ENCODE data around the gene DCTPP1. TPM values are rescaled to one million over a fixed set of nuclear protein-coding genes. Genes with fewer than 3 reads are reported as not detected.
"Not testable (repeated sequence)": the region's sequence is repeated elsewhere in the genome, so short reads cannot be mapped to it uniquely, and the experiment has no call there.

The DCTPP1 gene
- total RNA-seq, 4 donors from 2014 or later, result 11.8 to 32.6 (median 17.8) TPM

DNA sequence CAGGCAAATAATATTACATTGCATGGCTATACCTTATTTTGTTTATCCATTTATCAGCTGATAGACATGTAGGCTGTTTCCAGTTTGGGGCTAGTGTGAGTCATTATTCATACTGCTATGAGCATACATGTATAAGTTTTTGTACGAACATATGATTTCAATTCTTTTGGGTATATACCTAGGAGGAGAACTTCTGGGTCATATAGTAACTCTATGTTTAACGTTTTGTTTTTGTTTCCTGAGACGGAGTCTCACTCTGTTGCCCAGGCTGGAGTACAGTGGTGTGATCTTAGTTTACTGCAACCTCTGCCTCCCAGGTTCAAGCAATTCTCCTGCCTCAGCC, 40.3 kb upstream of the DCTPP1 start:
- Histone ChIP-seq H3K27ac (no peak overlapping the region), H3K36me3 (no peaks in the 10 kb centered on the region), H3K4me3 (no peak overlapping the region), H3K9me3 (no peaks in the 10 kb centered on the region), H3K4me1 (no peaks in the 10 kb centered on the region), H3K27me3 (peaks cover 19 to 25% (median 21%) of the 10 kb centered on the region in 3 donors)
- in situ Hi-C loops (cut with MboI; ENCODE audit: low sequenced_read_pairs in 4 of 4), result no loop called here
- no peak for ATAC-seq
- TF ChIP-seq, protein P1, sequence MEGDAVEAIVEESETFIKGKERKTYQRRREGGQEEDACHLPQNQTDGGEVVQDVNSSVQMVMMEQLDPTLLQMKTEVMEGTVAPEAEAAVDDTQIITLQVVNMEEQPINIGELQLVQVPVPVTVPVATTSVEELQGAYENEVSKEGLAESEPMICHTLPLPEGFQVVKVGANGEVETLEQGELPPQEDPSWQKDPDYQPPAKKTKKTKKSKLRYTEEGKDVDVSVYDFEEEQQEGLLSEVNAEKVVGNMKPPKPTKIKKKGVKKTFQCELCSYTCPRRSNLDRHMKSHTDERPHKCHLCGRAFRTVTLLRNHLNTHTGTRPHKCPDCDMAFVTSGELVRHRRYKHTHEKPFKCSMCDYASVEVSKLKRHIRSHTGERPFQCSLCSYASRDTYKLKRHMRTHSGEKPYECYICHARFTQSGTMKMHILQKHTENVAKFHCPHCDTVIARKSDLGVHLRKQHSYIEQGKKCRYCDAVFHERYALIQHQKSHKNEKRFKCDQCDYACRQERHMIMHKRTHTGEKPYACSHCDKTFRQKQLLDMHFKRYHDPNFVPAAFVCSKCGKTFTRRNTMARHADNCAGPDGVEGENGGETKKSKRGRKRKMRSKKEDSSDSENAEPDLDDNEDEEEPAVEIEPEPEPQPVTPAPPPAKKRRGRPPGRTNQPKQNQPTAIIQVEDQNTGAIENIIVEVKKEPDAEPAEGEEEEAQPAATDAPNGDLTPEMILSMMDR (IDR thresholded peaks at IDR 0.05 in 4 of 5, conservative IDR thresholded peaks at IDR 0.05 in 1 of 5), result no peak
- TF ChIP-seq POLR2A (IDR thresholded peaks at IDR 0.05), result no peak
- intact Hi-C loops (cut with DNase I; ENCODE audit: low total_unique reads), result no loop called here
- DNase-seq, result no peak

DNA sequence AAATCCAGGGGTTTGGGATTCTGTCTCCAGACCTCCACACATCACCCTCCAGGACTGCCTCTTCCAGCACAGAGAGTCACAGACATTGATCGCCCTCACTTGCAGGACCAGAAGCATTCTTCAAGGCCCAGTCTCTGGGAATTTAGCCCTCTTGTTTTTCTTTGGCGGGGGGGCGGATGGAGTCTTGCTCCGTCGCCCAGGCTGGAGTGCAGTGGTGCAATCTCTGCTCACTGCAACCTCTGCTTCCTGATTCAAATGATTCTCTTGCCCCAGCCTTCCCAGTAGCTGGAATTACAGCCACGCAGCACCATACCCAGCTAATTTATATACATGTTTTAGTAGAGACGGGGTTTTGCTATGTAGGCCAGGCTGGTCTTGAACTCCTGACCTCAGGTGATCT, 34.2 kb upstream of the DCTPP1 start:
- DNase-seq, result no peak
- intact Hi-C loops (cut with DNase I; ENCODE audit: low total_unique reads) (no loop called here), in situ Hi-C loops (cut with MboI; ENCODE audit: low sequenced_read_pairs in 4 of 4) (loop anchor here in 1 of 4 donors (10.0 kb wide), 1 partner anchor 51 kb away; no protein-coding TSS in a partner anchor)
- no peak for TF ChIP-seq POLR2A (IDR thresholded peaks at IDR 0.05)
- TF ChIP-seq, protein P1 (IDR thresholded peaks at IDR 0.05 in 4 of 5, conservative IDR thresholded peaks at IDR 0.05 in 1 of 5), result no peak
- no peak for ATAC-seq
- no peaks in the 10 kb centered on the region for H3K27me3 ChIP-seq
- H3K9me3 ChIP-seq, result no peaks in the 10 kb centered on the region
- no peak overlapping the region for H3K4me3 ChIP-seq
- no peak overlapping the region for H3K27ac ChIP-seq
- no peaks in the 10 kb centered on the region for H3K4me1 ChIP-seq
- no peaks in the 10 kb centered on the region for H3K36me3 ChIP-seq

DNA sequence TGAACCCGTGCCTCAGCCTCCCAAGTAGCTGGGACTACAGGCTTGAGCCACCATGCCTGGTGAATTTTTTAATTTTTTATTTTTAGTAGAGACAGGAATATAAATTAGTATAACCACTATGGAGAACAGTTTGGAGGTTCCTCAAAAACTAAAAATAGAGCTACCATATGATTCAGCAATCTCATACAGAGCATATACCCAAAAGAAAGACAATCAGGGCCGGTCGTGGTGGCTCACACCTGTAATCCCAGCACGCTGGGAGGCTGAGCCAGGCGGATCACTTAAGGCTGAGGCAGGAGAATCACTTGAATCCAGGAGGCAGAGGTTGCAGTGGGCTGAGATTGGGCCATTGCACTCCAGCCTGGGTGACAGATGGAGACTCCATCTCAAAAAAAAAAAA, 31.6 kb upstream of the DCTPP1 start:
- H3K9me3 ChIP-seq; H3K36me3 ChIP-seq; H3K27ac ChIP-seq; intact Hi-C loops (cut with DNase I; ENCODE audit: low total_unique reads); DNase-seq; ATAC-seq; H3K4me1 ChIP-seq; H3K4me3 ChIP-seq; H3K27me3 ChIP-seq: not testable (repeated sequence)
- in situ Hi-C loops (cut with MboI; ENCODE audit: low sequenced_read_pairs in 4 of 4), result loop anchor here in 1 of 4 donors (10.0 kb wide), 1 partner anchor 53 kb away; no protein-coding TSS in a partner anchor

DNA sequence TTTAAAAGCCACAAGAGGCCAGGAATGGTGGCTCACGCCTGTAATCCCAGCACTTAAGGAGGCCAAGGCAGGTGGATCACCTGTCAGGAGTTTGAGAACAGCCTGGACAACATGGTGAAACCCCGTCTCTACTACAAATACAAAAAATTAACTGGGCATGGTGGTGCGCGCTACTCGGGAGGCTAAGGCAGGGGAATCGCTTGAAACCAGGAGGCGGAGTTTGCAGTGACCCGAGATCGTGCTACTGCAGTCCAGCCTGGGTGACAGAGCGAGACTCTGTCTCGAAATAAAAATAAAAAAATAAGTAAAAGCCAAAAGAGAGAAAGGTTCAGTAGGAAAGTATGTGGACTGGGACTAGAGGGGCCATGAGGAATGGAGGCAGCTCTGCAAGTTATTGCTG, 29.6 kb upstream of the DCTPP1 start:
- H3K4me3 ChIP-seq, result no peak overlapping the region
- no peak overlapping the region for H3K27ac ChIP-seq
- intact Hi-C loops (cut with DNase I; ENCODE audit: low total_unique reads), result no loop called here

DNA sequence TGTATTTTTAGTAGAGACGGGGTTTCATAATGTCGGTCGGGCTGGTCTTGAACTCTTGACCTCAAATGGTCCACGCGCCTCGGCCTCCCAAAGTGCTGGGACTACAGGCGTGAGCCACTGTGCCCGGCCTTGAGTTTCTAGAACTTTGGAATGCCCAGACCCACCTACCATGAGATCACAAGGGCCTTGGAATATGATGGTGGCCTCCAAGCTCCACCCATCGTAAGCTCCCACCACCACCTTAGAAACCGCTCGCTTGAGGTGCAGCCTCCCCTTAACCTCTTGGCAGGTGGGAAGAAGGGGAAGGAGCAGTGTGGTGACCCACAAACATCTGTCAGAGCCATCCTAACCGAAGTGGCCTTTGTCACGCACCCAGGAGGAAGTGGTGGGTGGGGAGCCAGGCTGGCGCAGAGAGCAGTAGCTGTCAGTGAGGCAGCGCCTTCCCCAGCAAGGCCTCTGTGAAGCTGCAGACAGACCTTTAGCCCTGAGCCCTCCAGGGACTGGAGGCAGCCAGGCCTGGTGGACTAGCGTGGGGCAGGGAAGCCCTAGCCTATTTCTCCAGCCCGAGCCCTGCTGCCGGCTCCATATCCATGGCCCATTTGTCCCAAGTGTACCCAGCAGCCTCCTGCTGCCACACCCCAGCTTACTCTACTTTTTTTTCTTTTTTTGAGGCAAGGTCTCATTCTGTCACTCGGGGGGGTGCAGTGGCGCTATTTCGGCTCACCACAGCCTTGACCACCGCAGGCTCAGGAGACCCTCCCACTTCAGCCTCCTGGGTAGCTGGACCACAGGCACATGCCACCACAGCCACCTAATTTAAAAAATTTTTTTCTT, 28.9 kb upstream of the DCTPP1 start:
- no peak overlapping the region for H3K27ac ChIP-seq
- TF ChIP-seq, protein P1 (IDR thresholded peaks at IDR 0.05 in 4 of 5, conservative IDR thresholded peaks at IDR 0.05 in 1 of 5), result no peak
- no peak for TF ChIP-seq POLR2A (IDR thresholded peaks at IDR 0.05)
- no peaks in the 10 kb centered on the region for H3K9me3 ChIP-seq
- no peaks in the 10 kb centered on the region for H3K36me3 ChIP-seq
- DNase-seq (peak in 1 of 2 donors; percentile 28), ATAC-seq (peak in 1 of 2 donors; percentile 36)
- no peak overlapping the region for H3K4me3 ChIP-seq
- H3K27me3 ChIP-seq, result no peaks in the 10 kb centered on the region
- in situ Hi-C loops (cut with MboI; ENCODE audit: low sequenced_read_pairs in 4 of 4) (no loop called here), intact Hi-C loops (cut with DNase I; ENCODE audit: low total_unique reads) (no loop called here)
- no peaks in the 10 kb centered on the region for H3K4me1 ChIP-seq

More for the DNA sequence above, 29.6 kb upstream of the DCTPP1 start:
- no peaks in the 10 kb centered on the region for H3K36me3 ChIP-seq
- in situ Hi-C loops (cut with MboI; ENCODE audit: low sequenced_read_pairs in 4 of 4), result no loop called here
- H3K27me3 ChIP-seq, result no peaks in the 10 kb centered on the region
- no peak for ATAC-seq
- DNase-seq, result no peak
- no peaks in the 10 kb centered on the region for H3K9me3 ChIP-seq
- TF ChIP-seq, protein P1 (IDR thresholded peaks at IDR 0.05 in 4 of 5, conservative IDR thresholded peaks at IDR 0.05 in 1 of 5), result no peak
- TF ChIP-seq POLR2A (IDR thresholded peaks at IDR 0.05), result no peak
- no peaks in the 10 kb centered on the region for H3K4me1 ChIP-seq

All from gastrocnemius medialis (tissue), 4 donors.